Activated CD8-positive, alpha-beta memory T cell treated with anti-CD3 and anti-CD28 coated beads for 36 hours (primary cell): ENCODE data around the gene TTC14. TPM values are rescaled to one million over a fixed set of nuclear protein-coding genes. Genes with fewer than 3 reads are reported as not detected.
"Not testable (repeated sequence)": the region's sequence is repeated elsewhere in the genome, so short reads cannot be mapped to it uniquely, and the experiment has no call there.

Experiments used
- CTCF ChIA-PET: fragments of 350-600 bp; sonication (Branson Sonifier 250); formaldehyde crosslinking; loops from one replicate; lab custom pipeline; 2021; ENCODE audit warnings: antibody characterized with exemption; lab: Charles Lee
- POLR2A ChIA-PET: fragments of 350-600 bp; sonication (Branson Sonifier 250); formaldehyde crosslinking; loops from one replicate; lab custom pipeline; 2021; ENCODE audit warnings: antibody characterized with exemption; lab: Charles Lee
- total RNA-seq, 2 experiments: library from RNA; stranded (reverse); gene quantifications; one replicate each; pipeline ENCODE4 v1.2.3, GENCODE V29; 2021

Gene TTC14
- 10 to 100 TPM; 34.4 to 37.5 TPM for total RNA-seq

DNA sequence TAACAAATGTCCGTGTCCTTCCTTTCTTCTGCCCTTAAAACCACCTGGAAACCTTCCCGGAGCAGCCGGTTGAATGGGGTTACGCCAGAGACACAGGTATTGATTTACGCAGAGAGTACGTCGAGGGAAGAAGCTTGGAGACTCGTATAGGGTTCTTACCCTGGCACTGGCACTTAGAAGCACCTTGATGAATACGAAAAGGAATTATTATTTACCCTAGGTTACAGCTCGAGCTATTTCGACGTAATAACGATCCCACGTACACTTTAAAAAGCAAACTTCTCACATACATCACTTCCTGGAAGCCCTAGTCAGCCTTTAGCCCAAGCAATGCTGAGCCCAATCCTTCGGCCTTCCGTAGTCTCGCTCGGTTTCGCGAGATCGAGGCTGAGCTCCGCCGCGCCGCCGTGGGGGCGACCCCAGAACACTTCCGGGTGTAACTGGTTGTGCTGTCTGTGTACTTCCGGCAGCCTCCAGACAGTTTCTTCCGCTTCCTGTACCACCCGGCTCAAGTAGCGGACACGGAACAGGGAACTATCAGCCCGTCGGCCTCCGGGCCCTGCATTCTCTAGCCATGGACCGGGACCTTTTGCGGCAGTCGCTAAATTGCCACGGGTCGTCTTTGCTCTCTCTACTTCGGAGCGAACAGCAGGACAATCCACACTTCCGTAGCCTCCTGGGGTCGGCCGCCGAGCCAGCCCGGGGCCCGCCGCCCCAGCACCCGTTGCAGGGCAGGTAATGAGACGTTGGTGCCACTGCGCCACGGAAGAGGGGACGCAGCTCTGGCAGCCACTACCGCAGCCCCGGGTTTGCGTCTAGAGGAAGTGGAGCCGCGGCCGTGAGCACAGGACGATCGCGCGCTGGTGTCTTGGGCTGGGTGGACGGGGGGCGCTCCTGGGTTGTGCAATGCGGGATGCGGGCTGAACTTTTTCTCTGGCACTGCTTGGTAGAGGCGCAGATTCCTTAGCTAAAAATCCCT lies at the start of gene TTC14:
TTC14 (plus strand) TSS at position 476 of the 979 bp plus-strand sequence; CDS start at position 575, 99 bp downstream.
- ChIA-PET POLR2A (interaction anchor here (1.1 to 1.6 kb wide), 3 partner anchors 77 to 998 kb away, joined by 4 to 5 read pairs (median 4); partner anchors contain the start of genes FXR1, MRPL47 and NDUFB5), CTCF (interaction anchor here (0.5 to 1.7 kb wide), 2 partner anchors 14 to 773 kb away, joined by 4 to 5 read pairs; no protein-coding TSS in a partner anchor)

DNA sequence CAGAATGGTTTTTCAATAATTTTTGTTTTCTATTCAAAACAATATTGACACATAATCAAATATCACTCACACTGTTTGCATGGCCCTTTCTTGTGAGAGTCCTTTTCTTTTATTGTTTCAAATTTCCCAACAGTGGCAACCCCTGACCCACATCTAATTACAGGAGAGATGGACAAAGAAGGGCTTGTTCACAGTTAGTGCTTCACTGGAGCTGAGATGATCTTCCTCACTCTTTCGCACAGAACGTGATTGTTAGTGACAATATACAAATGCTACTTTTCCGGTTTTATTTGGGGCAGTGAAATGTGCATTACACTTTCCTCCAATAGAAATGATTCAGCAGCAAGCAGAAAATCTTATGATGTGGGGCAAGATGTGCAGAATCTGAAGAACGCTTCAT lies 38.6 kb upstream of the TTC14 start:
- CTCF ChIA-PET: no interaction called here
- POLR2A ChIA-PET: no interaction called here

- CTCF ChIA-PET: no interaction called here
- POLR2A ChIA-PET: no interaction called here
Measured at GRCh38 chr3:180564676-180565075, 37.3 kb upstream of the TTC14 start.

DNA sequence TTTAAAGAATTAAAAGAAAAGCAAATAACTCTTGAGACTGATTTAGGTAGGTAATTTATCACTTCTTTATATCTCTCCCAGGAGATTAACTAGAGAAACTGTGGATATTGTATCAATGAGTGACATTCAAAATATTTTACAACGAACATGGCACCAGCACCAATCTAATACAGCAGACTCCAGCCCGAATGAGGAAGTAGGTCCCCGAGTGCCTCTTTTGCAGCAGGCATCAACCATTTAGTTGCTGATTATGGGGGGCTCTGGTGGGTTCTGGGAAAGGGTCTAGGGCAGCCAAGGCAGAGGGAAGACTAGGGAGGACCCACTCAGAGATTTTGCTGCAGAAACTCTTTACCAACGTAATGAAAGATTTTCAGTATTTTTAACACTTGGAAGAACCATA lies 31.7 kb upstream of the TTC14 start:
- POLR2A ChIA-PET: no interaction called here
- CTCF ChIA-PET: no interaction called here

- POLR2A ChIA-PET: no interaction called here
- CTCF ChIA-PET: no interaction called here
Measured at GRCh38 chr3:180571831-180572598, 29.9 kb upstream of the TTC14 start.

DNA sequence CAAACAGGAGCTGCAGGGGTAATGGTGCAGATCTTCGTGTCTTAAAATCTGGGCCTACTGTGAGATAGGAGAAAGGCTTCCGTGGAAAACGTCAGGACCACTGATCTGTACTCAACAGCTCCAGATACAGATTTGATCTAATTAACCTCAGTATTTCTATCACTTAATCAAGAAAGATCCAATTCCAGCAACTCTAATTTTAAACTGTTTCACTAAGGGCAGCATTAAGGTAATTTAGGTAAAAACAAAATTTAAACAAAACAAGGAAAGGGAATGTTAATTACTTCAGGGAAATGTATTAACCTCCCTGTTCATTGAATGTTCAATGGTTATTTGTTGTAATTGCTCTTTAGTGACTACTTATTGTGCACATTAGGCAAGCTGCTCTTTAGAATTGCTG lies 26.4 kb upstream of the TTC14 start:
- POLR2A ChIA-PET: no interaction called here
- CTCF ChIA-PET: no interaction called here

DNA sequence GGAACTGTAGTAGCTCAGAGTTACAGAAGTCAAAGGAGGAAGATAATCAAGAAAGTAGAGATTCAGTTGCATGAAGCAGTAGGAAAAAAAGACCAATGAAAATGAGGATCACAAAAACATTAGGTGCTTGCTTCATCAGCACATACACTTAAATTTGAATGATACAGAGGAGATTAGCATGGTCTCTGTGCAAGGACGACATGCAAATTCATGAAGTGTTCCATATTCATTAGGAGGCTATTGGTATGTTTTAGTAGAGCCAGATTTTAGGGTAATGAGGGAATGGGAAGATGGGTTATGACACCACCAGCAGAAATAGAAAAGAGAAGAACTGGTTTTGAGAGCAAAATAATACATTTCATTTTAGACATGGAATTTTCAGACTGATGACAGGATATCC lies 21.0 kb upstream of the TTC14 start:
- POLR2A ChIA-PET: no interaction called here
- CTCF ChIA-PET: no interaction called here

GRCh38 chr3:180590396-180590795 lies 11.6 kb upstream of the TTC14 start:
- CTCF ChIA-PET: no interaction called here
- POLR2A ChIA-PET: no interaction called here

- POLR2A ChIA-PET, CTCF ChIA-PET: not testable (repeated sequence)
Measured at GRCh38 chr3:180593631-180594030, 8.3 kb upstream of the TTC14 start.

DNA sequence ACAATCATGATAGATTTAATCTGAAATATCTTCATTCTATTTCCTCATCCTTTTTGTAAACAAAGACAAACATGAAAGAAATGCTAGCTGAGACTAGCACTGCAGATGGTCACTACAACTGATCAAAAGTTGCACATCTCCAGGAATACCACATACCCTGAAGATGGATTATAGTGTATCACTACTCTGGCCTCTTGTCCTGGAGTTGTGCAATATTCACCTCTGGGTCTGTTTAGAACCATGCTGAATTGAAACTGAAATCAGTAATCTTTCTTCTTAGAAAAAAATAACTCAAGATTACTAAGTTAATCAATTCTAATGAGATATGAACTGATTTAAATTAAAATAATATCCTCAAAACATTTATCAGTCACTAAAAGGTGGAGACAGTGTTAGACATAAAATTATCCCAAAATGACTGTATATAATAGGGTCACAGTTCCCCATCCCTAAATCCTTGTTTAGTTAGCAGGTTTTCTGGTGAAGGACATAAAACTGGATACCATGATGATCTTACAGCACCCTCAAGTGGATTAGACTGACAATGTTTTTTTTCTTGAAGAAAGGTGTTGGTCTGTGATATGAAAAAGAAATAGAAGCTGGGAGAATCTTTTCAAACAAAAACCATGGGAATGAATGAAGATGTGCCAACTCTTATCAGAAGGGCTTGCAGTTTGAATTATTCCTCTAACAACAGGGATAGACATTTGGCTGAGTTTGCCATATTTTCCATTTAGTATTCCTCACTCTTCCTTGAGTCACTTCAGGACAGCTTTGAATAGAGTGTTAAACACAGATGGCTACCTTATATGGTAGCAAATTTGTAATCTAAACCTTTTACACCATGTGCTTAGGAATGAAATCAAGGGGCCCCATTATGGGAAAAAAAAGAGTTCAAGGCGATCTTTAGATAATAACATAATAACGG lies 7.1 kb upstream of the TTC14 start:
- CTCF ChIA-PET: no interaction called here
- POLR2A ChIA-PET: no interaction called here

DNA sequence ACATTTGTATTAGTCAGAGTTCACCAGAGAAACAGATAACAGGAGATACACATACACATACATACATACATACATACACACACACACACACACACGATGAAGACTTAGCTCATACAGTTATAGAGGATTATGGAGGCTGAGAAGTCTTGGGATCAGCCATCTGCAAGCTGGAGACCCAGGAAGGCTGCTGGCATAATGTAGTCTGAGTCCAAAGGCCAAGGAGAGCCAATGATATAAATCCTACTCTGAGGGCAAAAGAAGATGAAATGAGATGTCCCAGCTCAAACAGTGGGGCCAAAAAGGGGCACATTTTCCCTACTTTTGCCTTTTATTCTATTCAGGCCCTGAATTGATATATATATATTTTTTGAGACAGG lies 6.4 kb upstream of the TTC14 start:
- POLR2A ChIA-PET: no interaction called here
- CTCF ChIA-PET: no interaction called here

DNA sequence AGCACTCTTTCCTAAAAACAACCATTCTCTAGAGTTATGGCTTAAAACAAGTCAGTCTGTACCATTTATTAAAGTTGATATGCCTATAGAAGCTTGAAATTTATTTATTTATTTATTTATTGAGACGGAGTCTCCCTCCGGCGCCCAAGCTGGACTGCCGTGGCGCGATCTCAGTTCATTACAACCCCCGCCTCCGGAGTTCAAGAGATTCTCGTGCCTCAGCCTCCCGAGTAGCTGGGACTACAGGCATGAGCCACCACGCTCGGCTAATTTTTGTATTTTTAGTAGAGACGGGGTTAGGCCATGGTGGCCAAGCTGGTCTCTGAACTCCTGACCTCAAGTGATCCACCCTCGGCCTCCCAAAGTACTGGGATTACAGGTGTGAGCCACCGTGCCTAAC lies 1.5 kb upstream of the TTC14 start:
- ChIA-PET CTCF (no interaction called here), POLR2A (interaction anchor here (1.3 kb wide), 1 partner anchor 78 kb away, joined by 4 read pairs; no protein-coding TSS in a partner anchor)

- ChIA-PET POLR2A (no interaction called here), CTCF (no interaction called here)
Measured at GRCh38 chr3:180611006-180611405, 9.0 kb downstream of the TTC14 start.

GRCh38 chr3:180612364-180612763 lies 10.4 kb downstream of the TTC14 start:
- CTCF ChIA-PET: no interaction called here
- POLR2A ChIA-PET: no interaction called here

DNA sequence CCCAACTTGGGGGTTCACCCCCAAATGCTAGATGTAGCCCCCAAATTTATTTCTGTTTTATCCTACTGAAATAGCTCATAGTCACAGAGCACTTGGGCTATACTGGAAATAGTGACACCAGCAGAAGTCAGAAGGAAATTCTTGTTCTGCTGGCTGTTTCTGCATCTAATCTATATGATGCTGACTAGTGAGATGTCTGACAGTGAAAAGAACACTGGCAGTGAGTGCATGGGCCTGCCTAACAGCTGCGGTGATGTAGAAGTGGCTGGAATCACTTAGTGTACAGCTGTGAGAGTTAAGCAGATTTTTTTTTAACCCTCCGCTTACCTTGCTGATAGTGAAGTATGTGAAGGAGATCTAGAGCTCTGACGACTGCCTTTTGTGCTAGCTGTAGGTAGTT lies 14.0 kb downstream of the TTC14 start:
- ChIA-PET CTCF (interaction anchor here (1.2 kb wide), 1 partner anchor 14 kb away, joined by 4 read pairs; the partner anchor contains the start of gene TTC14), POLR2A (no interaction called here)

DNA sequence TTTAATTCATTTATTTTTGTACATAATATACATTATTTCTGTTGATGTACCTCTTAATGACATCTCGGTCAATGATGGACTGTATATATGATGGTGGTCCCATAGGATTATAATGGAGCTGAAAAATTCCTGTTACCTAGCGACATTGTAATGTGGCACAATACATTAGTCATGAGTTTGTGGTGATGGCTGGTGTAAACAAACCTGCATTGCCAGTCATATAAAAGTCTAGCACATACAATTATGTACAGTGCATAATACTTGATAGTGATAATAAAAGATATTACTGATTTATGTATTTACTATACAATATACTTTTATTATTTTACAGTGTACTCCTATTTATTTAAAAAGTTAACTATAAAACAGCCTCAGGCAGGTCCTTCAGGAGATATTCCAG lies 15.1 kb downstream of the TTC14 start:
- ChIA-PET CTCF (no interaction called here), POLR2A (no interaction called here)

GRCh38 chr3:180618563-180618962 lies 16.6 kb downstream of the TTC14 start:
- POLR2A ChIA-PET, CTCF ChIA-PET: not testable (repeated sequence)

DNA sequence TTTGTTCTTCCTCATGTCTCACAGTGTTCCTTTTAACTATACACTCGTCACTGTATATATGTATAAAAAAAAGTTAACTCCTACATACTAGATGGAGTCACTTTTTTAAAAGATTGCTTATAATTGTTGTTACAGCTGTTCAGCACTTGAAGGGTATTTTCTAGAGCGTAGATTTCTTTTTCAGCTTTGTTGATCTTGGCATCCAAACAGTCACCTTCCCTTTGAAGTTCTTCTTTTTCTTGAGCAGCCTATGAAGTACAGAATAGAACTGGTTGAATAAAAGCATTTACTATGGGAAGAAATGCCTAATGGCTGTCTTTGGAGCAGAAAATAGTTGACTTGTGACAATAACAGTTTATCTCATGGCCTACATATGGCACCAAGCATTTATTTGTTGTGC lies 17.8 kb downstream of the TTC14 start:
- CTCF ChIA-PET: no interaction called here
- POLR2A ChIA-PET: no interaction called here

DNA sequence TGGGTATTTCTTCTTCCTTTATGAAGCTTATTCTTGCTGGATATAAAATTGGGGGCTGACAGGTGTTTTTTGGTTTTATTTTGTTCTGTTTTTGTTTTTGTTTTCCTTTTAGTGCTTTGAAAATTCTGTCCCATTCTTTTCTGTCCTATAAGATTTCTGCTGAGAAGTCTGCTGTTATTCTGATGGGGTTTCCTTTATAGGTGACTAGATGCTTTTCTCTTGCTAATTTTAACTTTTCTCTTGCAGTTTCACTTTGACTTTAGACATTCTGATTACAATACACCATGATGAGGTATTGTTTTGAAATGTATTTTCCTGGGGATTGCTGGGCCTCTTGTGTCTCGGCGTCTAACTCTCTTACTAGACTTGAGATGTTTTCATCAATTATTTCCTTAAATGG lies 22.8 kb downstream of the TTC14 start:
- CTCF ChIA-PET: no interaction called here
- POLR2A ChIA-PET: no interaction called here
